Renal pelvis (tissue), 4 donors: ENCODE data around the gene VLDLR. TPM values are rescaled to one million over a fixed set of nuclear protein-coding genes. Genes with fewer than 3 reads are reported as not detected.
A peak's percentile ranks its signal among the peaks of the same experiment; 100 is the strongest.

Experiments
- DNase-seq: peaks from one replicate; pipeline ENCODE4 v3.0.0-alpha.2; 2013
- polyA plus RNA-seq, 3 donors: library from polyadenylated mRNA; unstranded; fragments of 120-200 nt; gene quantifications; one replicate each; pipeline ENCODE4 v1.2.1, GENCODE V29; 2013; ENCODE audit not compliant: insufficient read length in 3 of 3

Gene VLDLR
- polyA plus RNA-seq, 3 donors = 26.9 to 30.7 (median 29.9) TPM

GRCh38 chr9:2616692-2617377, 4.8 kb upstream of the VLDLR start:
- DNase-seq = no peak

GRCh38 chr9:2618289-2618688, 3.3 kb upstream of the VLDLR start:
- DNase-seq = no peak

DNA sequence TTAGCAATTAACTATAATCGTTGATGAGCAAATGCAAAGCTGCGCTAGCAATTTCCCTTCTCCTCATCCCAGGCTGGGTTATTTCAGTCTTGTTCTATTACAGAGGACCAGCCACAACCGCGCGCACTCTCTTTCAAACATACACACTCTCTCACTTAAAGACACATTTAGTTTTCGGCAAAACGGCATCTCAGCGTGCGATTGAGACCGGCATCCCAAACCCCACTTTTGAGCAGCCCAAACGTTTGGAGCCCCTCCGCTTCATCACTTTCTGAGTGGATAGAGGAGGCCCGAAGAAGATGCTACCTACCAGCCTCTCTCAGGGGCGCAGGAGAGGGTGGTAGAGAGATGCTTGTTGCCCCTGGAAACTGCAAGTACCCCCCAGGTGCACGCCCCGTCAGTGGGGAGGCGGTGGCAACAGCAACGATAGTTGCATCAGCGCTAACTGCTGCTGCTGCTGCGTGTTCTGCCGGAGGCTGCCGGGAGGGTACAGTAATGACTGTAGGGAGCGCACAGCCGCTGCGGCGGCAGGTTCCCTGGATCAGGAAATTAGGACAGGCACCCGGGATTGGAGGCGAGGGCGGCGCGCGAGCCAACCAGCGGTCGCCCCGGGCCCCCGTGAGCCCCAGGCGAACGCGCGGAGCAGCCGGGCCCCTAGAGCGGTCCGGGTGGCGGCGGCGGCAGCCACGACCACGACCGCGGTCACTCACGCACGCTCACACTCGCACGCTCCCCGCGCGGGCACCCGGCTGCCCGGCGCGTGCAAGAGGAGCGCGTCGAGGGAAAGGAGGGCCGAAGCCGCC, 467 bp upstream of the VLDLR start:
- peak; percentile 79 for DNase-seq

- DNase-seq = peak; percentile 61
Observed at GRCh38 chr9:2622461-2623287, 1.1 kb downstream of the VLDLR start.

DNA sequence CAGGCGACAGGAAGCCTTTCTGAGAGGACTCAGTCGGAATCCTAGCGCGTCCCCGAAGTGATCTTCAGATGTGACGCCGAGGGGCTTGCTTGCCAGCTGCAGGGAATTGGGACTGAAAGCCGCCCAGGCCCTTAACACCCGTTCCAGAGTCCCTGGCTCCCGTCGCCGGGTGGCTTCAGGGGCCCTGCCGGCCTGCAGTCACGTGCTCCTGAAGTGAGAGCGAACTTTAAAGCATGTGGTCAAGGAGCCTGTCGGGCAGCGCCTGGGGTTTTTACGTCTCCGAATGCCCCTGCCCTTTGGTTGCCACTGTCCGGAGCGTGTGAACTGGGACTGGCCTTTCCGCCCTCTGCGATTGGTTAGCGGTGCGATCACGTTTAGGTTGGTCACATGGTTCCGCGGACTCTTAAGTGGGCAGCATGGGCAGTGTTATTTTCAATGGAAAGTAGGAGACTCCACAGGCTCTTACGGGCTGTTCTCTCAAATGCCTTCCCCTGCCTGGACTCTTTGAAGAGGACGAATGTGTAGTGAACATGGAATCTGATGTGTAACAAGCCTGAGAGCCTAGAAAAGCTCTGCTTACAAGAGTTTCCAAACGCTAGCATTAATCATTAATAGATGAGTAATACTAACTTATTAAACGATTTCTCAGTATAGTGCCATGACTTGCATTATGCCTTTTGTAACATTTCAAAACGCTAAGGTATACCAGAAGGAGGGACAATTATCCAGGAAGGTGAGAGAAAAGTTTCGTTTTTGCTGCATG, 1.9 kb downstream of the VLDLR start:
- DNase-seq = peak; percentile 57

DNA sequence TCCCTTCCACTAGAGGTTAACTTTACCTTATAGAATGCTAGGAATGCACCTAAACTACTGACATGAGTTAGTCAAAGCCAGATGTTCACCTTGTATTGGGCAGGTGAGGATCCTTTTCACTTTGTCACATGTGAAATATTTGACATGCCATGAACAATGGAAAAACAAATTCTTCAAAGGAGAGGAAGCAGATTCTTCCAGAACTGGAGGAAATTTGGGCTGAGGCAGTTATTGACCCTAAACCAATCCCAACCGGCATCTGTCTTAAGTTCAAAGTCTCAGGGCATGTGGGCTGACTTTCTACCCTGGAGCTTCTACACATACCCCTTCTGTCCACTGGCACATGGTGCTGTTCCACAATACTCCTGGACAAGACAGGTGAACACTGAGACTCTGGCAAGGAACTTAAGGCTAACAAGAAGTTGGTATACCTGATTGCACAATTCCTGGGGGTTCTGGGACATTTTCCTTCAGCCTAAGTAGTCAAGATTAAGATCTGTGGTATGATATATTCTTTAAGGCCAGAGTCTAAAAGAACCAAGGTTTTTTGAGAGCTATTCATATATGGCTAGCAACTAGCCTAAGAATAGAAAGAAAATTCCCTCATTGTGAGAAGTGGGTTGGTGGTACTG, 2.6 kb downstream of the VLDLR start:
- DNase-seq = no peak

DNA sequence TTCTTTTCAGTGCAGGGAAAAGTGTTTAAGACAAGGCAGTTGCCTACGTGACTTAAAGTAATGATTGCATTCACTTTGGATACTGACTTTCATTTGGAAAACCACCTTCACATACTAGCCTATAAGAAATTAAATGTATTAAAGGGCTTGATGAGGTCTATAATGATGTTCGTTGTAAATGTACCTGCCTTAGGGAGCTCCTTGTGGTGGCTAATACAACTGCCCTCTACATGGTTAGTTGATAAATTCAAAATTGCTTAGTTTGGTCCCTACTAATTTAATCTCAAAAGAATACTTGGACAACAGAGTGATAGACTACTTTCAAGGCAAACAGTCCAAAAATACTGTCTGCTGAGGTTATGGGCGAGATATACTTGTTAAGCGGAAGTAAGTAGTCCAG, 3.8 kb downstream of the VLDLR start:
- DNase-seq = no peak

- no peak for DNase-seq
Observed at GRCh38 chr9:2628919-2629318, 7.3 kb downstream of the VLDLR start.

DNA sequence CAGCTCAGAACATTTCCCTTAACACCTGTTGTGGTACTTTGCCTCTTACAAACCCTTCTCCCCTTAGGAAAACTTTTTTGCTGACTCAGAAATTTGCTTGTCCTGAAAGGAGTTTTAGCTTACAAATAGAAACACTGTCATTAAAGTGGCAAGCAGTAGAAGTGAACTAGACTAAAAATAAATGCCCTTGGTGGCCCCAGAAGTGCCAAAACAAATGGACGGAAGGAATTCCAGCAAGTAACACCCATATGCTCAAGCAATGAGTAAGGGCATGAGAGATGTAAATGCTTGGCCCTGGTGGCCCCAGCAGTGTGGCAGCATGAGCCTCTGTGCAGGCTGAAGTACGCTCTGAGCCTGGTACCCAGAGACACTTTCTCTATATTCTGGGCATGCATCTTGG, 8.6 kb downstream of the VLDLR start:
- no peak for DNase-seq

- DNase-seq = no peak
Observed at GRCh38 chr9:2631263-2631662, 9.7 kb downstream of the VLDLR start.

DNA sequence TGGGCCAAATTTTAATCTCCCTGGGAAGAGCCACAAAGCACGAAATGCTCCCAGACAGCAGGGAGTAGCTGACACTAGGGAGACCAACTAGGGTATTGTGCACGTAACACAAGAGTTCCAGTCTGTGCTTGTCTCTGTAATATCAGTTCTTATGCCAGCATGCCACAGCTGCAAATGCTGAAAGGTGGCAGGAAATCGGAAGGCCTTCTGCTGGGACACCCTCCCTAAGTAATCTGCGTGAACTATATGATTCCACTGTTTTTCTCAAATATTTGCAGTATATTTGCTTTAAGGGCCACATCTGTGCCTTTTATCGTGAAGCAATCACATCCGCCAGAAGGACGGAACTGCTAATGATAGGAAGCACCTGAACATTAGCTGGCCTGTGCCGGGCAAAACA, 12.6 kb downstream of the VLDLR start:
- no peak for DNase-seq

- no peak for DNase-seq
Observed at GRCh38 chr9:2634818-2635217, 13.2 kb downstream of the VLDLR start.

GRCh38 chr9:2635922-2636321, 14.3 kb downstream of the VLDLR start:
- no peak for DNase-seq

DNA sequence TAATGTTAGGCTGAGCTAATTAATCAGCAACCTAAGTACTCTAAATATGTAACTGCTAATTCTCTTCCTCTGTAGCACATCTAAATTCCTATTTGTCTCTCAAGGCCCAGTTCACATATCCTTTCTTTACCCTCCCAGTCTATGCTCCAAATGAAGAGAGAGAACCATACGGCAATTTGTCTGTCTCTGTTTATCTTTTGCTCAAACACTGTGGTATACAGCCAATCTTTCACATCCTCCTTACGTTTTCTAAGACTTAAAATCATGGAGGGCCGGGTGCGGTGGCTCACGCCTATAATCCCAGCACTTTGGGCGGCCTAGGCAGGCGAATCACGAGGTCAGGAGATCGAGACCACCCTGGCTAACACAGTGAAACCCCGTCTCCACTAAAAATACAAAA, 15.8 kb downstream of the VLDLR start:
- DNase-seq = no peak

DNA sequence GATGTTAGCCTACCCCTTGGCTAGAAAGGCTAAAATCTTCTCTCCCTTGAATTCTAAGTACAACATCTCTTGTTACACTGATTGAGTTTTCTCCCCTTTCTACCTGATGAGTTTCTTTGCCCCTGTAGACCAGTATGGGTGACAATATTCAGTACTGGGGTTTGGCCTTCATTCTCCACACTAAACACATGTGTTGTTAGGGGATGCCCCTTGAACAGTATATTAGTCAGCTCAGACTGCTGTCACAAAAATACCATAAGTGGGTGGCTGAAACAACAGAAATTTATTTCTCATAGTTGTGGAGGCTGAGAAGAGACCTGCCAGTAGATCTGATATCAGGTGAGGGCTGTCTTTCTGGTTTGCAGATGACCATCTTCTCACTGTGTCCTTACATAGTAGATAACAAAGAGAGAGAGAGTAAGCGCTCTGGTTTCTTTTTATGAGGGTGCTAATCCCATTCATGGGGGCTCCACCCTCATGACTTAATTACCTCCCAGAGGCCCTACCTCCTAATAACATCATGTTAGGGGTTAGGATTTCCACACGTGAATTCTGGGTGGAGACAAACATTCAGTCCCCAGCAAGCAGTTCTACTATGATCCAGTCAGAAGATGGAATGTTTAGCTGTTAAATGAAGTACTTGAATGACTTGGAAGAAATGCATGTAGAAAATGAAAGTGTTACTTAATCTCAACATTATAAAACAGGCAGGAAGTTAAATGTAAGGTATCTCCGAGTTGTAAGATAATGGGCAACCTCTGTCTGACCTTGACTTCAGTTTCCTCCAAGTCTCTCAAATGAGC, 17.5 kb downstream of the VLDLR start:
- DNase-seq = no peak

GRCh38 chr9:2639786-2640185, 18.2 kb downstream of the VLDLR start:
- no peak for DNase-seq

DNA sequence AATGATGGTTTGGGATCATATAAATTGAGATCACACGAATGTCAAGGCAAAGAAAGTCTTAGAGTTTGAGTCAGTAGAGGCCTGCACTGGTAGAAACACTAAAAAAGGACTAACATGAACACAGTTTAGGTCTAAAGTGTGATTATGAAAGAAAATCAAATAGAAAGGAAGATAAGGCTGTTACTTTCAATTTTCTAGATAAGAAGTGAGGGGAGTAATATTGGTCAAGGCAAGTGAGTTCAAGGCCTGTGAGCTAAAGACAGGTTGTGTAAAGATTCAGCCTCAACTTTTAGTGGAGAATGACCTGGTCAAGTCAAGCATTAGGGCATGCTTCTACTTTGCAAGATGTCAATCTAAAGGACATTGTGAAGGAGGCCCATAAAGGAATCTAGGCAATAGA, 19.0 kb downstream of the VLDLR start:
- no peak for DNase-seq

- DNase-seq = no peak
Observed at GRCh38 chr9:2641033-2641432, 19.4 kb downstream of the VLDLR start.

DNA sequence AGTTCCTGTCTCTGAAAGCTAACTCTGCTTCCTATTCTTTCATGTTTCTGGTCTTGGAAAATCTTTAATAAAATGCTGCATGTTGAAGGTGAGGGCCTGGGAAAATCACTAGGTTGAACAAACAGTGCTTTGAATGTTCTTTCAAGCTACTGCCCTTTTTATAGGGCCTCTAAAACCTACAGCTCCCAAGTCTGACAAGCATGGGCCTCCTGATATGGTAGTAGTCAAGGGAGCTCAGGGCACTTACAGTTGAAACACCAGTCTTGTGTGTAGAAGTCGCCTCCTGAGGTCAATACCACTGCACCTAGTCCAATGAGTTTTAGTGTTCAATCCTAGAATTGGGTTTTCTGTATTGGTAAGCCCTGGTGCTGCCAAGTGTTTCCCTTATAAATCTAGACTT, 20.5 kb downstream of the VLDLR start:
- DNase-seq = no peak

GRCh38 chr9:2645569-2645968, 24.0 kb downstream of the VLDLR start:
- no peak for DNase-seq
